Kidney (tissue), 14 donors: Measurements from ENCODE around the gene MVD. TPM values are rescaled to one million over a fixed set of nuclear protein-coding genes. Genes with fewer than 3 reads are reported as not detected.

Experiments used
- DNase-seq, 5 donors: peaks; one replicate each; pipeline ENCODE4 v3.0.0-alpha.2; 2013 to 2020
- FAIRE-seq: peaks from 2 replicates; lab custom pipeline; 2012; peaks lifted over from hg19 to GRCh38; lab: Jason Lieb, UNC
- H3K27ac ChIP-seq, 2 donors: one replicate each; pipeline ENCODE4 v1.7.0; 2013; ENCODE audit warnings: low read depth in 2 of 2, low read length in 2 of 2, inconsistent platforms in 1 of 2
- H3K27me3 ChIP-seq: one replicate; pipeline ENCODE4 v1.7.1; 2013; ENCODE audit warnings: low read length, inconsistent platforms; ENCODE audit not compliant: control insufficient read depth, insufficient read depth
- H3K36me3 ChIP-seq, 3 donors: one replicate each; pipeline versions ENCODE4 v1.7.0 to v1.7.1; 2013; ENCODE audit warnings: low read length in 3 of 3, control low read depth in 1 of 3, inconsistent platforms in 1 of 3; ENCODE audit not compliant: insufficient read depth in 3 of 3, control insufficient read depth in 2 of 3
- H3K4me1 ChIP-seq, 3 donors: one replicate each; pipeline versions ENCODE4 v1.7.0 to v1.7.1; 2013; ENCODE audit warnings: low read length in 3 of 3, inconsistent platforms in 1 of 3, low read depth in 1 of 3; ENCODE audit not compliant: control insufficient read depth in 2 of 3, insufficient read depth in 2 of 3
- H3K4me3 ChIP-seq, 3 donors: one replicate each; pipeline versions ENCODE4 v1.7.0 to v1.8.1; 2013; ENCODE audit warnings: low read length in 3 of 3, control low read depth in 1 of 3, inconsistent platforms in 1 of 3
- H3K9ac ChIP-seq, 3 donors: one replicate each; pipeline versions ENCODE4 v1.7.0 to v1.7.1; 2013; ENCODE audit warnings: low read length in 3 of 3, control low read depth in 1 of 3, inconsistent platforms in 1 of 3
- H3K9me3 ChIP-seq, 3 donors: one replicate each; pipeline versions ENCODE4 v1.7.0 to v1.7.1; 2013; ENCODE audit warnings: low read length in 3 of 3, control low read depth in 1 of 3, inconsistent platforms in 1 of 3; ENCODE audit not compliant: control insufficient read depth in 2 of 3, insufficient read depth in 1 of 3
- intact Hi-C: fragments of 100-400 bp; cut with DNase I; formaldehyde crosslinking; loops from one replicate; pipeline ENCODE4 v1.11.1; 2022
- polyA plus RNA-seq: library from polyadenylated mRNA; stranded (reverse); fragments of 350-450 nt; fragmentation: Illumina TruSeq; extraction: RNeasy Lipid Tissue Mini Kit (QIAGEN cat#74804); gene quantifications from one replicate; pipeline ENCODE4 v1.2.3, GENCODE V29; 2014; ENCODE audit warnings: low read depth, low replicate concordance; ENCODE audit not compliant: insufficient read depth
- total RNA-seq: library from RNA; stranded (reverse); fragmentation: NEBNext Ultra II Directional; extraction: Animal tissue kit (Norgen Biotek cat#: 25700); gene quantifications from one replicate; pipeline ENCODE4 v1.2.1, GENCODE V29; 2021
- TF ChIP-seq, protein P1 (sequence below): IDR thresholded peaks from 3 replicates; pipeline ENCODE4 v1.5.1; 2012; ENCODE audit warnings: mild to moderate bottlenecking, moderate library complexity, borderline replicate concordance; ENCODE audit not compliant: insufficient read depth; ENCODE audit errors: extremely low read depth
- donor health status: control.
- donor health status: control.
- donor health status: control.
- donor health status: control.
- donor health status: control.
- donor health status: DM: yes; HTN: yes; CAD: no.
- donor health status: Normal renal cell carcinoma (clear cell type).

Gene MVD
- total and polyA plus RNA-seq, 2 donors from 2014 or later = 35.4 to 48.9 TPM

DNA sequence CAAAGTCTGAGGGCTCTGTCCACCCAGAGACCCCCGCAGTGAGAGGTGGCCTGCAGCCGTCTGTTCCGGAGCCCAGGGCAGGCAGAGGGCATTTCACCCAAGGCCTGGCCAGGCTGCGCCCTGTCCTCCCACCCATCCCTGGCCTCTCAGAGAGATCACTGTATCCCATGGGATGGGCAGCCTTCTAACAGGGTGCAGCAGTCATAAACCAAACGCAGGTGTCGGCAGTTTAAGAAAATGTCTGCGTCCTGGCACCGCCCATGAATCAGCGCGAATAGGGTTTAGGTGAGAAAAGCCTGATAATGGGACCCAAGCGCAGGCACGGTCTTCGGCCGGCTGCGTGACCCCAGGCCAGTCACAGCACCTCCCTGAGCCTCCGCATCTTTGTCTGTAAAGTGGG, 17.4 kb downstream of the MVD start:
- H3K27ac ChIP-seq = no peak overlapping the region
- DNase-seq (no peak), FAIRE-seq (no peak)
- peaks cover 0 to 8% (median 3%) of the 10 kb centered on the region in 3 donors for H3K4me1 ChIP-seq
- TF ChIP-seq, protein P1, sequence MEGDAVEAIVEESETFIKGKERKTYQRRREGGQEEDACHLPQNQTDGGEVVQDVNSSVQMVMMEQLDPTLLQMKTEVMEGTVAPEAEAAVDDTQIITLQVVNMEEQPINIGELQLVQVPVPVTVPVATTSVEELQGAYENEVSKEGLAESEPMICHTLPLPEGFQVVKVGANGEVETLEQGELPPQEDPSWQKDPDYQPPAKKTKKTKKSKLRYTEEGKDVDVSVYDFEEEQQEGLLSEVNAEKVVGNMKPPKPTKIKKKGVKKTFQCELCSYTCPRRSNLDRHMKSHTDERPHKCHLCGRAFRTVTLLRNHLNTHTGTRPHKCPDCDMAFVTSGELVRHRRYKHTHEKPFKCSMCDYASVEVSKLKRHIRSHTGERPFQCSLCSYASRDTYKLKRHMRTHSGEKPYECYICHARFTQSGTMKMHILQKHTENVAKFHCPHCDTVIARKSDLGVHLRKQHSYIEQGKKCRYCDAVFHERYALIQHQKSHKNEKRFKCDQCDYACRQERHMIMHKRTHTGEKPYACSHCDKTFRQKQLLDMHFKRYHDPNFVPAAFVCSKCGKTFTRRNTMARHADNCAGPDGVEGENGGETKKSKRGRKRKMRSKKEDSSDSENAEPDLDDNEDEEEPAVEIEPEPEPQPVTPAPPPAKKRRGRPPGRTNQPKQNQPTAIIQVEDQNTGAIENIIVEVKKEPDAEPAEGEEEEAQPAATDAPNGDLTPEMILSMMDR = no peak
- no peaks in the 10 kb centered on the region for H3K36me3 ChIP-seq
- H3K9ac ChIP-seq = no peak overlapping the region
- intact Hi-C loops = no loop called here
- peaks cover under 1% of the 10 kb centered on the region for H3K27me3 ChIP-seq
- no peaks in the 10 kb centered on the region for H3K9me3 ChIP-seq
- H3K4me3 ChIP-seq = no peak overlapping the region

DNA sequence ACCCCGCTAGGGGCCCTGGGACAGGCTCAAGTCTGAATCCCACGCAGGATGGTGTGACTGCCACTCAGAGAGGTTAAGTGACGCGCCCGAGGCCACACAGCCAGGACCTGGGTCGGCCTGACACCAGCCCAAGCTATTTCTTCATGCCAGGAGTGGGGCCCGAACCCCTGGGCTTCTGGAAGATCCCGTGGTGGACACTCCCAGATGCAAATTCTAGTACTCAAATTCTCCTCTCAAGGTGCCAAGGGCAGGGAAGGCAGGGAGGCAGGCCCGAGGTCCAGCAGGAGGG, 19.3 kb downstream of the MVD start:
- peaks cover 6% of the 10 kb centered on the region for H3K27me3 ChIP-seq
- H3K27ac ChIP-seq = no peak overlapping the region
- no peaks in the 10 kb centered on the region for H3K36me3 ChIP-seq
- H3K4me1 ChIP-seq = peaks cover 0 to 2% (median 0%) of the 10 kb centered on the region in 3 donors
- no peak overlapping the region for H3K4me3 ChIP-seq
- FAIRE-seq (no peak), DNase-seq (no peak)
- no peak overlapping the region for H3K9ac ChIP-seq
- TF ChIP-seq, protein P1 = no peak
- intact Hi-C loops = no loop called here
- no peaks in the 10 kb centered on the region for H3K9me3 ChIP-seq

DNA sequence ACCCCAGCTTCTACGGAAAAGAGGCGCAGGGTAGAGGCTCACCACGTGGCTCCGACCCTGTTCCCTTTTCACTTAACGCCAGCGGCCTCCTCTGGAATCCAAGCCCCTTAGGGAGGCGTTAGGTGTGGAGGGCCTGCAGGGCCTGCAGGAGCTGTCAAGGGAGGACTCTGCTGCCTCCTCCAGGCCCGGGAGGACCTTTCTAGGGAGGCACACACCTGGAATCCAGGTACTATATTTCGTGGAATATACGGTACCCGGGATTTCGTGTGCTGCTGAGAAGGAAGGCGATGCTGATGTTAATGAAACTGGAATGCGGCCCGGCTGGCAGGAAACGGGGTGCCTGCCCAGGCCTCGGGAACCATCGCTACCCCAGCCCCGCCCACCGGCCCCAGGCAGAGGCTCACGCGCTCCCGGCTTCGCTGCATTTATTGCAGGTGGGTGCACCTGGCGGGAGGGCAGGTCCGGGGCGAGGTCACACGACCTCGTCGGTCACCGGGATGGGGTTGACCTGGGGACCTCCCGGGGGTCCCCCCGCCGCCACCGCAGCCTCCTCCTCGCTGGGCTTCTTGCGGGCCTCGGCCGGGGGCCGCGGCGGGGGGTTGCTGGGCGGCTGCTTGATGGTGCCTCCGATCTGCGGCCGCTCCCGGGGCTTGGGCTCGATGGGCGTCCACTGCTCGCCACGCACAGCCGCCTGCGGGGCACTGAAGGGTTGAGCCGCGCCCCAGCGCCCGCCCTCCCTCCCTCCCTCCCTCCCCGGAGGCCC, 19.8 kb downstream of the MVD start:
- DNase-seq (peak in 1 of 5 donors; percentile 60), FAIRE-seq (no peak)
- intact Hi-C loops = no loop called here
- Histone ChIP-seq H3K27me3 (peaks cover 6% of the 10 kb centered on the region), H3K4me3 (no peak overlapping the region), H3K36me3 (no peaks in the 10 kb centered on the region), H3K27ac (no peak overlapping the region), H3K9ac (no peak overlapping the region), H3K9me3 (no peaks in the 10 kb centered on the region), H3K4me1 (peaks cover 0 to 2% (median 0%) of the 10 kb centered on the region in 3 donors)
- TF ChIP-seq, protein P1 = no peak
